HG03442 (cell line): Measurements from ENCODE around the gene LMNA.
"Not testable (repeated sequence)": the region's sequence is repeated elsewhere in the genome, so short reads cannot be mapped to it uniquely, and the experiment has no call there.

Source experiments
- ATAC-seq: cut with Tn5 transposase; IDR thresholded peaks from one replicate; pipeline ENCODE4 v1.9.1; 2021; ENCODE audit warnings: mild to moderate bottlenecking, moderate library complexity; ENCODE audit not compliant: unreplicated experiment

The LMNA gene

GRCh38 chr1:156103521-156103947, 11.0 kb upstream of the LMNA start:
- ATAC-seq = no peak

- ATAC-seq = no peak
Measured at GRCh38 chr1:156104065-156104810, 10.3 kb upstream of the LMNA start.

GRCh38 chr1:156104861-156105832, 9.4 kb upstream of the LMNA start:
- ATAC-seq = no peak

GRCh38 chr1:156106624-156107488, 7.7 kb upstream of the LMNA start:
- ATAC-seq = no peak

- ATAC-seq = no peak
Measured at GRCh38 chr1:156108057-156108456, 6.5 kb upstream of the LMNA start.

GRCh38 chr1:156108664-156109241, 5.8 kb upstream of the LMNA start:
- ATAC-seq = no peak

- ATAC-seq = no peak
Measured at GRCh38 chr1:156110252-156110651, 4.3 kb upstream of the LMNA start.

GRCh38 chr1:156111355-156111962, 3.1 kb upstream of the LMNA start:
- no peak for ATAC-seq

- ATAC-seq = no peak
Measured at GRCh38 chr1:156112276-156113137, 2.0 kb upstream of the LMNA start.

GRCh38 chr1:156113282-156113950, 1.1 kb upstream of the LMNA start:
- no peak for ATAC-seq

- no peak for ATAC-seq
Measured at GRCh38 chr1:156114919-156115513, 505 bp downstream of the LMNA start.

GRCh38 chr1:156115514-156116374, 1.2 kb downstream of the LMNA start:
- no peak for ATAC-seq

- not testable (repeated sequence) for ATAC-seq
Measured at GRCh38 chr1:156116731-156117130, 2.2 kb downstream of the LMNA start.

- no peak for ATAC-seq
Measured at GRCh38 chr1:156117414-156118176, 3.1 kb downstream of the LMNA start.

GRCh38 chr1:156118177-156118868, 3.8 kb downstream of the LMNA start:
- ATAC-seq = no peak
